ENCODE data around the gene HBD. TPM values are rescaled to one million over a fixed set of nuclear protein-coding genes. Genes with fewer than 3 reads are reported as not detected.

Gene HBD
- total and polyA plus RNA-seq, 2 experiments from 2014 or later, result not detected

DNA sequence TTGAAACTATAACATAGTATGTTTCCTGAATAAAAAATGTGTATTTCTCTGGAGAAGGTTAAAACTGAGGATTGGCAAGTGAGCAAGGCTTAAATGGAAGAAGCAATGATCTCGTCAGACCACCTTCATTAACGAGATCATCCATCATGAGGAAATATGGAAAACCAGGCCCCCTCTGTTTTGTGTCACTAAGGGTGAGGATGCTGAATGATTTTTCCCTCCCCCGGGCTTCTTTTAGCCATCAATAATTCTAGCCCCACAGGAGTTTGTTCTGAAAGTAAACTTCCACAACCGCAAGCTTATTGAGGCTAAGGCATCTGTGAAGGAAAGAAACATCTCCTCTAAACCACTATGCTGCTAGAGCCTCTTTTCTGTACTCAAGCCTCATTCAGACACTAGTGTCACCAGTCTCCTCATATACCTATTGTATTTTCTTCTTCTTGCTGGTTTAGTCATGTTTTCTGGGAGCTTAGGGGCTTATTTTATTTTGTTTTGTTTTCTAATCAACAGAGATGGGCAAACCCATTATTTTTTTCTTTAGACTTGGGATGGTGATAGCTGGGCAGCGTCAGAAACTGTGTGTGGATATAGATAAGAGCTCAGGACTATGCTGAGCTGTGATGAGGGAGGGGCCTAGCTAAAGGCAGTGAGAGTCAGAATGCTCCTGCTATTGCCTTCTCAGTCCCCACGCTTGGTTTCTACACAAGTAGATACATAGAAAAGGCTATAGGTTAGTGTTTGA, 41.3 kb upstream of the HBD start:
- Histone ChIP-seq H3K9me3 (ENCODE audit: low read depth) (no peaks in the 10 kb centered on the region), H3K27me3 (replicated peaks; ENCODE audit: insufficient read depth) (no peaks in the 10 kb centered on the region), H4K20me1 (ENCODE audit: insufficient read depth) (no peaks in the 10 kb centered on the region), H3K4me1 (ENCODE audit: insufficient read depth) (peaks cover 9% of the 10 kb centered on the region; the same call in 1 of the 2 replicates), H3K79me2 (ENCODE audit: insufficient read depth) (no peaks in the 10 kb centered on the region), H3K36me3 (ENCODE audit: low read depth) (no peaks in the 10 kb centered on the region), H3K27ac (no peak overlapping the region), H3K9ac (no peak overlapping the region), H3K4me3 (no peak overlapping the region), H3F3A (ENCODE audit: insufficient read depth) (no peaks in the 10 kb centered on the region), H3K4me2 (ENCODE audit: unreplicated experiment) (no peak overlapping the region), H3K9me2 (ENCODE audit: insufficient read depth) (no peaks in the 10 kb centered on the region), H2AFZ (no peak overlapping the region)
- DNase-seq, result no peak
- in situ Hi-C loops (cut with MboI), result no loop called here
- WGBS, 2 experiments (ENCODE audit: low coverage in 1 of 2, low lambda C conversion rate in 2 of 2, missing lambda C conversion rate in 2 of 2), result 83 to 84% methylated on average over 6 of the region's 6 CpGs
- TF ChIP-seq EZH2phosphoT487 (IDR thresholded peaks at IDR 0.05; ENCODE audit: insufficient read depth, low read depth), result no peak
- no peak for TF ChIP-seq EZH2 (IDR thresholded peaks at IDR 0.05; ENCODE audit: insufficient read depth, poor library complexity, severe bottlenecking)

DNA sequence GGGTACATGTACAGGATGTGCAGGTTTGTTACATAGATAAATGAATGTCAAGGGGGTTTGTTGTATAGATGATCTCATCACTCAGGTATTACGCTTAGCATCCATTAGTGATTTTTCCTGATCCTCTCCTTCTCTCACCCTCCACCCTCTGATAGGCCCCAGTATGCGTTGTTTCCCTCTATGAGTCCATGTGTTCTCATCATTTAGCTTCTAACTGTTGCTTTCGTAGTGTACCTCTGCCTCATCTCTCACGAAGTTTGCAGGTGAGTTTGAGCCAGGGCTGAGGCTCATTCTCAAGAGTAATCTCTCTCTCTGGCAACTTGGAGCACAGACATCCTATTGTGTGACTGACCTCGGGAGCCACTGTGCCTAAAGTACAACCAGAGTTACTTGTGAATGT, 40.1 kb upstream of the HBD start:
- no peak overlapping the region for H3K4me3 ChIP-seq
- no peaks in the 10 kb centered on the region for H3F3A ChIP-seq (ENCODE audit: insufficient read depth)
- H3K27me3 ChIP-seq (replicated peaks; ENCODE audit: insufficient read depth), result no peaks in the 10 kb centered on the region
- H3K27ac ChIP-seq, result no peak overlapping the region
- H3K79me2 ChIP-seq (ENCODE audit: insufficient read depth), result no peaks in the 10 kb centered on the region
- no peaks in the 10 kb centered on the region for H3K9me2 ChIP-seq (ENCODE audit: insufficient read depth)
- DNase-seq, result no peak
- H4K20me1 ChIP-seq (ENCODE audit: insufficient read depth), result no peaks in the 10 kb centered on the region
- 83% methylated on average over 5 of the region's 5 CpGs for WGBS, 2 experiments (ENCODE audit: low coverage in 1 of 2, low lambda C conversion rate in 2 of 2, missing lambda C conversion rate in 2 of 2)
- H2AFZ ChIP-seq, result no peak overlapping the region
- no peak overlapping the region for H3K4me2 ChIP-seq (ENCODE audit: unreplicated experiment)
- TF ChIP-seq EZH2 (IDR thresholded peaks at IDR 0.05; ENCODE audit: insufficient read depth, poor library complexity, severe bottlenecking) (no peak), EZH2phosphoT487 (IDR thresholded peaks at IDR 0.05; ENCODE audit: insufficient read depth, low read depth) (no peak)
- no peaks in the 10 kb centered on the region for H3K9me3 ChIP-seq (ENCODE audit: low read depth)
- no peak overlapping the region for H3K9ac ChIP-seq
- 0 out of 2 replicates have a peak, but pooled peaks cover 3% of the 10 kb centered on the region for H3K4me1 ChIP-seq (ENCODE audit: insufficient read depth)
- H3K36me3 ChIP-seq (ENCODE audit: low read depth), result no peaks in the 10 kb centered on the region
- in situ Hi-C loops (cut with MboI), result no loop called here

DNA sequence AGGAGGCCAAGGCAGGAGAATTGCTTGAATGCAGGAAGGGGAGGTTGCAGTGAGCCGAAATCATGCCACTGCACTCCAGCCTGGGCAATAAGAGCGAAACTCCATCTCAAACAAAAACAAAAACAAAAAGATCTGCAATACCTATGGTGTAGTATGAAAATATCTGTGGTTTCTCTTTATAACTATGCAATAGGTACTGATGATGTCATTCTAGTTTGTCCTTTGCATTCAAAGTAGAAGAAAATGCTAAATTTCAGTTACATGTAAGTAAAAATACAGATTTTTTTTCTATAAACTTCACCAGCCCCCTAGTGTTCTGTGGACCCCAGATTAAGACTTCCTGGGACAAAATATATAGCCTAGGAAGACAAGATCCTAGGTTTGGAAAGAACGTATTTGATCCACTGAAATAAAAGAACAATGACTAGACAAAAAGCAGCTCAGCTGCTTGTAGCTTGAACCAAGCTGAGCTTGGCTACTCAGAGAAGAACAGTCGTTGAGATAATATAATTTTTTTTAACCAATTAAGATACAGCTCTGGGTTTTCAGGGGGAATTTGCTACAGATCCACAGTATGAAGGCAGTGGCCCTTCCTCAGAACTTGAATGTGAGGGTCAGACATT, 38.2 kb upstream of the HBD start:
- Histone ChIP-seq H3K9me2 (ENCODE audit: insufficient read depth) (no peaks in the 10 kb centered on the region), H3K4me3 (no peak overlapping the region), H3K4me1 (ENCODE audit: insufficient read depth) (no peaks in the 10 kb centered on the region), H3K79me2 (ENCODE audit: insufficient read depth) (no peaks in the 10 kb centered on the region), H4K20me1 (ENCODE audit: insufficient read depth) (no peaks in the 10 kb centered on the region), H3K4me2 (ENCODE audit: unreplicated experiment) (no peak overlapping the region), H3K9me3 (ENCODE audit: low read depth) (no peaks in the 10 kb centered on the region), H3K27me3 (replicated peaks; ENCODE audit: insufficient read depth) (no peaks in the 10 kb centered on the region), H3K9ac (no peak overlapping the region), H2AFZ (no peak overlapping the region), H3K36me3 (ENCODE audit: low read depth) (no peaks in the 10 kb centered on the region), H3K27ac (no peak overlapping the region), H3F3A (ENCODE audit: insufficient read depth) (no peaks in the 10 kb centered on the region)
- 65 to 66% methylated on average over 4 of the region's 4 CpGs for WGBS, 2 experiments (ENCODE audit: low coverage in 1 of 2, low lambda C conversion rate in 2 of 2, missing lambda C conversion rate in 2 of 2)
- TF ChIP-seq EZH2phosphoT487 (IDR thresholded peaks at IDR 0.05; ENCODE audit: insufficient read depth, low read depth), result no peak
- no peak for TF ChIP-seq EZH2 (IDR thresholded peaks at IDR 0.05; ENCODE audit: insufficient read depth, poor library complexity, severe bottlenecking)
- in situ Hi-C loops (cut with MboI), result no loop called here
- DNase-seq, result no peak

DNA sequence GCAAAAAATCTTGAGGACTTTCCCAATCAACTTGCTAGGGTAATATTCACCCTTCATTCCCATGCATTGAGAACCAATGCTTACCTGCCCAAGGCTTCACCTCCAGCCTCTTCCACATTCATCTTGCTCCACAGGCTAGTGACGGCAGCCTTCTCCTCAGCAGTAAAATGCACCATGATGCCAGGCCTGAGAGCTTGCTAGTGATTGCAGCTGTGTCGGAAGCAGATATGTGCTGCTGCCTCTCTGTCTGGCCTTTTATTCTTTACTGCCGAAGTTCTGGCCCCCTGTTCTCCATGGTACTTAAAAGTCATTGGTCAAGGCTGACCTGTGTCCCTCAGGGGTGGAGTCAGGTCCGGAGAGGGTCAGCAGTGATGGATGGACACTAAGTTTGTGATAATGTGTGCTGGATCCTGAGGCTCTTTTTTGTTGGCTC, 35.4 kb upstream of the HBD start, which contains the start of gene HBE1:
Gene HBE1 (minus strand): TSS at position 231 of the 433 bp plus-strand sequence. CDS start 55 bp downstream, at position 176.
- DNase-seq, result no peak
- Histone ChIP-seq H3K4me1 (ENCODE audit: insufficient read depth) (no peaks in the 10 kb centered on the region), H3K9me2 (ENCODE audit: insufficient read depth) (no peaks in the 10 kb centered on the region), H2AFZ (no peak within 1 kb of the TSS), H3K79me2 (ENCODE audit: insufficient read depth) (no peaks in the 10 kb centered on the region), H3F3A (ENCODE audit: insufficient read depth) (no peaks in the 10 kb centered on the region), H3K9ac (no peak within 1 kb of the TSS), H3K27me3 (replicated peaks; ENCODE audit: insufficient read depth) (no peaks in the 10 kb centered on the region), H3K27ac (no peak within 1 kb of the TSS), H3K9me3 (ENCODE audit: low read depth) (no peaks in the 10 kb centered on the region), H3K4me2 (ENCODE audit: unreplicated experiment) (no peak within 1 kb of the TSS), H3K36me3 (ENCODE audit: low read depth) (no peaks in the 10 kb centered on the region), H3K4me3 (no peak within 1 kb of the TSS), H4K20me1 (ENCODE audit: insufficient read depth) (no peaks in the 10 kb centered on the region)
- in situ Hi-C loops (cut with MboI), result no loop called here
- TF ChIP-seq EZH2 (IDR thresholded peaks at IDR 0.05; ENCODE audit: insufficient read depth, poor library complexity, severe bottlenecking) (no peak), EZH2phosphoT487 (IDR thresholded peaks at IDR 0.05; ENCODE audit: insufficient read depth, low read depth) (no peak)
- WGBS, 2 experiments (ENCODE audit: low coverage in 1 of 2, low lambda C conversion rate in 2 of 2, missing lambda C conversion rate in 2 of 2), result 59 to 71% methylated on average over 4 of the region's 4 CpGs
